ENCODE results near the gene CACNA1C. TPM values are rescaled to one million over a fixed set of nuclear protein-coding genes. Genes with fewer than 3 reads are reported as not detected.

Gene CACNA1C
- total RNA-seq, 2 donors from 2014 or later = 0.06 TPM; not detected in 1

GRCh38 chr12:2409656-2410265 lies 357.0 kb downstream of the CACNA1C start:
- Mint-ChIP-seq H3K36me3 (no peaks in the 10 kb centered on the region), H3K9me3 (no peaks in the 10 kb centered on the region), H3K27me3 (no peaks in the 10 kb centered on the region), H3K27ac (no peak overlapping the region), H3K4me1 (ENCODE audit: low read depth in 2 of 2) (no peaks in the 10 kb centered on the region), H3K4me3 (no peak overlapping the region)
- DNase-seq (ENCODE audit: low spot score) (no peak), ATAC-seq (no peak)

- no peak overlapping the region for H3K27ac Mint-ChIP-seq
- H3K9me3 Mint-ChIP-seq = no peaks in the 10 kb centered on the region
- H3K36me3 Mint-ChIP-seq = no peaks in the 10 kb centered on the region
- no peak for ATAC-seq
- H3K27me3 Mint-ChIP-seq = no peaks in the 10 kb centered on the region
- H3K4me3 Mint-ChIP-seq = no peak overlapping the region
- H3K4me1 Mint-ChIP-seq (ENCODE audit: low read depth in 2 of 2) = no peaks in the 10 kb centered on the region
- DNase-seq (ENCODE audit: low spot score) = no peak
Measured at GRCh38 chr12:2410496-2410895, 357.7 kb downstream of the CACNA1C start.

- Mint-ChIP-seq H3K27ac (no peak overlapping the region), H3K4me1 (ENCODE audit: low read depth in 2 of 2) (no peaks in the 10 kb centered on the region), H3K4me3 (no peak overlapping the region), H3K9me3 (no peaks in the 10 kb centered on the region), H3K27me3 (peaks cover 0 to 4% of the 10 kb centered on the region in 2 donors), H3K36me3 (no peaks in the 10 kb centered on the region)
- ATAC-seq (no peak), DNase-seq (ENCODE audit: low spot score) (no peak)
Measured at GRCh38 chr12:2411011-2411410, 358.2 kb downstream of the CACNA1C start.

- Mint-ChIP-seq H3K27ac (no peak overlapping the region), H3K4me3 (no peak overlapping the region), H3K27me3 (peaks cover 0 to 8% of the 10 kb centered on the region in 2 donors), H3K9me3 (no peaks in the 10 kb centered on the region), H3K36me3 (no peaks in the 10 kb centered on the region), H3K4me1 (ENCODE audit: low read depth in 2 of 2) (no peaks in the 10 kb centered on the region)
- DNase-seq (ENCODE audit: low spot score) (no peak), ATAC-seq (no peak)
Measured at GRCh38 chr12:2411616-2412304, 359.0 kb downstream of the CACNA1C start.

- H3K27ac Mint-ChIP-seq = no peak overlapping the region
- DNase-seq (ENCODE audit: low spot score) (no peak), ATAC-seq (no peak)
- H3K4me3 Mint-ChIP-seq = no peak overlapping the region
- no peaks in the 10 kb centered on the region for H3K36me3 Mint-ChIP-seq
- H3K9me3 Mint-ChIP-seq = no peaks in the 10 kb centered on the region
- peaks cover 0 to 8% of the 10 kb centered on the region in 2 donors for H3K27me3 Mint-ChIP-seq
- H3K4me1 Mint-ChIP-seq (ENCODE audit: low read depth in 2 of 2) = no peaks in the 10 kb centered on the region
Measured at GRCh38 chr12:2412305-2412643, 359.5 kb downstream of the CACNA1C start.

- H3K27ac Mint-ChIP-seq = no peak overlapping the region
- H3K36me3 Mint-ChIP-seq = no peaks in the 10 kb centered on the region
- no peak for DNase-seq (ENCODE audit: low spot score)
- no peak for ATAC-seq
- H3K4me1 Mint-ChIP-seq (ENCODE audit: low read depth in 2 of 2) = no peaks in the 10 kb centered on the region
- H3K4me3 Mint-ChIP-seq = no peak overlapping the region
- peaks cover 3 to 8% of the 10 kb centered on the region in 2 donors for H3K27me3 Mint-ChIP-seq
- no peaks in the 10 kb centered on the region for H3K9me3 Mint-ChIP-seq
Measured at GRCh38 chr12:2413301-2413700, 360.5 kb downstream of the CACNA1C start.

- H3K27me3 Mint-ChIP-seq = peaks cover 4 to 8% of the 10 kb centered on the region in 2 donors
- no peaks in the 10 kb centered on the region for H3K36me3 Mint-ChIP-seq
- ATAC-seq = no peak
- H3K4me1 Mint-ChIP-seq (ENCODE audit: low read depth in 2 of 2) = no peaks in the 10 kb centered on the region
- H3K27ac Mint-ChIP-seq = no peak overlapping the region
- H3K4me3 Mint-ChIP-seq = no peak overlapping the region
- H3K9me3 Mint-ChIP-seq = no peaks in the 10 kb centered on the region
- DNase-seq (ENCODE audit: low spot score) = no peak
Measured at GRCh38 chr12:2413999-2414792, 361.4 kb downstream of the CACNA1C start.

- no peak for DNase-seq (ENCODE audit: low spot score)
- no peak overlapping the region for H3K27ac Mint-ChIP-seq
Measured at GRCh38 chr12:2414810-2415567, 362.2 kb downstream of the CACNA1C start.

GRCh38 chr12:2415568-2415944 lies 362.8 kb downstream of the CACNA1C start:
- no peak overlapping the region for H3K4me3 Mint-ChIP-seq
- DNase-seq (ENCODE audit: low spot score) = no peak
- no peaks in the 10 kb centered on the region for H3K9me3 Mint-ChIP-seq
- no peak for ATAC-seq
- H3K4me1 Mint-ChIP-seq (ENCODE audit: low read depth in 2 of 2) = no peaks in the 10 kb centered on the region
- H3K36me3 Mint-ChIP-seq = no peaks in the 10 kb centered on the region
- H3K27me3 Mint-ChIP-seq = peaks cover 4 to 8% of the 10 kb centered on the region in 2 donors
- H3K27ac Mint-ChIP-seq = no peak overlapping the region

More at GRCh38 chr12:2414810-2415567, 362.2 kb downstream of the CACNA1C start:
- Mint-ChIP-seq H3K4me3 (no peak overlapping the region), H3K4me1 (ENCODE audit: low read depth in 2 of 2) (no peaks in the 10 kb centered on the region), H3K9me3 (no peaks in the 10 kb centered on the region), H3K27me3 (peaks cover 4 to 8% of the 10 kb centered on the region in 2 donors), H3K36me3 (no peaks in the 10 kb centered on the region)
- no peak for ATAC-seq

GRCh38 chr12:2416158-2416557 lies 363.4 kb downstream of the CACNA1C start:
- Mint-ChIP-seq H3K4me1 (ENCODE audit: low read depth in 2 of 2) (no peaks in the 10 kb centered on the region), H3K4me3 (no peak overlapping the region), H3K27me3 (peaks cover 4 to 13% of the 10 kb centered on the region in 2 donors), H3K36me3 (no peaks in the 10 kb centered on the region), H3K27ac (no peak overlapping the region), H3K9me3 (no peaks in the 10 kb centered on the region)
- DNase-seq (ENCODE audit: low spot score) (no peak), ATAC-seq (no peak)

- H3K9me3 Mint-ChIP-seq = no peaks in the 10 kb centered on the region
- ATAC-seq (no peak), DNase-seq (ENCODE audit: low spot score) (no peak)
- peaks cover 4 to 17% of the 10 kb centered on the region in 2 donors for H3K27me3 Mint-ChIP-seq
- no peaks in the 10 kb centered on the region for H3K36me3 Mint-ChIP-seq
- no peaks in the 10 kb centered on the region for H3K4me1 Mint-ChIP-seq (ENCODE audit: low read depth in 2 of 2)
- H3K27ac Mint-ChIP-seq = no peak overlapping the region
- no peak overlapping the region for H3K4me3 Mint-ChIP-seq
Measured at GRCh38 chr12:2417481-2418160, 364.8 kb downstream of the CACNA1C start.

- H3K4me3 Mint-ChIP-seq = no peak overlapping the region
- peaks cover 7 to 17% of the 10 kb centered on the region in 2 donors for H3K27me3 Mint-ChIP-seq
- no peaks in the 10 kb centered on the region for H3K9me3 Mint-ChIP-seq
- H3K27ac Mint-ChIP-seq = no peak overlapping the region
- H3K4me1 Mint-ChIP-seq (ENCODE audit: low read depth in 2 of 2) = no peaks in the 10 kb centered on the region
- ATAC-seq = no peak
- DNase-seq (ENCODE audit: low spot score) = no peak
- no peaks in the 10 kb centered on the region for H3K36me3 Mint-ChIP-seq
Measured at GRCh38 chr12:2418579-2418978, 365.8 kb downstream of the CACNA1C start.

- Mint-ChIP-seq H3K27ac (no peak overlapping the region), H3K36me3 (no peaks in the 10 kb centered on the region), H3K27me3 (peaks cover 8 to 17% of the 10 kb centered on the region in 2 donors), H3K4me3 (no peak overlapping the region), H3K9me3 (no peaks in the 10 kb centered on the region), H3K4me1 (ENCODE audit: low read depth in 2 of 2) (no peaks in the 10 kb centered on the region)
- DNase-seq (ENCODE audit: low spot score) = no peak
- ATAC-seq = no peak
Measured at GRCh38 chr12:2422591-2422990, 369.8 kb downstream of the CACNA1C start.

Data from natural killer cell treated with Interleukin-12 subunit alpha and Interleukin-12 subunit beta and Interleukin-15 and Interleukin-18, amount 100 ng/mL, for 72 hours (primary cell).